GM10248 (cell line): ENCODE results near the gene SERPINB8.
A peak's percentile ranks its signal among the peaks of the same experiment; 100 is the strongest.

Experiments
- CTCF ChIA-PET: fragments of 300-600 bp; sonication (Branson Sonifier 250); formaldehyde crosslinking; extraction: SDS; loops from one replicate; lab custom pipeline; 2021; ENCODE audit warnings: antibody characterized with exemption; lab: Yijun Ruan, JAX
- POLR2A ChIA-PET: fragments of 350-650 bp; sonication (Branson Sonifier 250); formaldehyde crosslinking; extraction: SDS; loops from one replicate; lab custom pipeline; 2020; ENCODE audit warnings: antibody characterized with exemption; lab: Yijun Ruan, JAX
- DNase-seq: peaks from one replicate; pipeline ENCODE4 v3.0.0; 2012; ENCODE audit errors: extremely low spot score
- TF ChIP-seq, protein P1 (sequence below): IDR thresholded peaks from 2 replicates; pipeline ENCODE4 v1.5.1; 2012; ENCODE audit warnings: mild to moderate bottlenecking, low read depth; ENCODE audit errors: extremely low read depth, missing control alignments, control extremely low read depth

The SERPINB8 gene

DNA sequence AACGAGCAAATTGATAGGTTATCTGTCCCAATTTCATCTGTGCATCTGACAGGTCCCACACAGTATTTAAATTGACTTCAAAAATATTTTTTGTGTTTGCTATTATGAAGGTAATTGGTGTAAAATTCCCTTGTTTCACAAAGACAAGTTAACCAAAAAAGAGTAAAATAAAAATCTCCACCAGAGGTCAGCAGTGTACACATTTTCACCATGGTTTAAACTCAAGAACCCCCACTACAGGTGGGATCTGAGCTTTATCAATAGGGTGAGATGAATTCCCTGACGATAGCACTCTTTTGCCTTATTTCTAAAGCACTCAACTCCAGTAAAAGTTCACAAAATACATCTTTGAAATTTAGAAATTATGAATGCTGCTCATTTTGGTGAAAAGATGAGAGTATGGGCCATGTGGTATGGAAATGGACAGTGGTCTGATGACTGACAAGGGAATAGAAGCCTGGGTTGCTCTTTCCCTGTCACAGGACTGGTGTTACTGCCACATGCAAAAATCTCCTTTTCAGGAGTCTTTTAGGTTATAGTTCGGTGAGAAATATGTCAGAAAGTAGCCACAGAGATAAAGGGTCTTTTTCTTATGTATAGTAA is 68.0 kb downstream of the SERPINB8 start:
- TF ChIP-seq, protein P1, sequence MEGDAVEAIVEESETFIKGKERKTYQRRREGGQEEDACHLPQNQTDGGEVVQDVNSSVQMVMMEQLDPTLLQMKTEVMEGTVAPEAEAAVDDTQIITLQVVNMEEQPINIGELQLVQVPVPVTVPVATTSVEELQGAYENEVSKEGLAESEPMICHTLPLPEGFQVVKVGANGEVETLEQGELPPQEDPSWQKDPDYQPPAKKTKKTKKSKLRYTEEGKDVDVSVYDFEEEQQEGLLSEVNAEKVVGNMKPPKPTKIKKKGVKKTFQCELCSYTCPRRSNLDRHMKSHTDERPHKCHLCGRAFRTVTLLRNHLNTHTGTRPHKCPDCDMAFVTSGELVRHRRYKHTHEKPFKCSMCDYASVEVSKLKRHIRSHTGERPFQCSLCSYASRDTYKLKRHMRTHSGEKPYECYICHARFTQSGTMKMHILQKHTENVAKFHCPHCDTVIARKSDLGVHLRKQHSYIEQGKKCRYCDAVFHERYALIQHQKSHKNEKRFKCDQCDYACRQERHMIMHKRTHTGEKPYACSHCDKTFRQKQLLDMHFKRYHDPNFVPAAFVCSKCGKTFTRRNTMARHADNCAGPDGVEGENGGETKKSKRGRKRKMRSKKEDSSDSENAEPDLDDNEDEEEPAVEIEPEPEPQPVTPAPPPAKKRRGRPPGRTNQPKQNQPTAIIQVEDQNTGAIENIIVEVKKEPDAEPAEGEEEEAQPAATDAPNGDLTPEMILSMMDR = peak; percentile 40
- DNase-seq = peak; percentile 38
- CTCF ChIA-PET = interaction anchor here (0.6 to 3.7 kb wide), 23 partner anchors 10 to 1716 kb away, joined by 3 to 43 read pairs (median 3); no protein-coding TSS in a partner anchor
- POLR2A ChIA-PET = no interaction called here
